A549 treated with AZD9567 at 1 μM for 4 hours (cell line): ENCODE measurements around the gene GCSH. TPM values are rescaled to one million over a fixed set of nuclear protein-coding genes. Genes with fewer than 3 reads are reported as not detected.

ENCODE experiments used
- total RNA-seq: library from RNA; stranded (reverse); fragments of 200-300 nt; extraction: Qiagen RNA extraction; gene quantifications from 5 replicates; pipeline ENCODE4 v1.2.3, GENCODE V29; 2022; ENCODE audit not compliant: insufficient read depth

Gene GCSH
- total RNA-seq, result 38.4 to 66.0 TPM (median 61.8 TPM) in 5 replicates

GRCh38 chr16:81095953-81096714, at the start of gene GCSH:
GCSH (minus strand) TSS chr16:81096395; CDS start chr16:81096278, 117 bp downstream.

GRCh38 chr16:81077076-81077940, 18.9 kb downstream of the GCSH start, which contains the start of gene C16orf46:
C16orf46 (minus strand) TSS chr16:81077238; CDS start chr16:81063955, 13,283 bp downstream.

GRCh38 chr16:81035398-81035974, 60.7 kb downstream of the GCSH start, which contains the start of gene ATMIN:
ATMIN (plus strand) TSS chr16:81035842; CDS start chr16:81035871, 29 bp downstream.

Other genes starting within 250 kb of the GCSH start
- gene CMC2, start 89.5 kb downstream of the GCSH start, total RNA-seq, result 127 to 135 TPM (median 133 TPM) in 5 replicates
- 70.1 to 87.1 TPM (median 71.1 TPM) in 5 replicates for gene CENPN, start 89.2 kb downstream of the GCSH start, total RNA-seq
- 31.1 to 35.7 TPM (median 32.0 TPM) in 5 replicates for gene ATMIN, start 60.6 kb downstream of the GCSH start, total RNA-seq
- gene C16orf46, start 19.2 kb downstream of the GCSH start, total RNA-seq, result 0.44 to 1.00 TPM (median 0.70 TPM) in 4 of 5 replicates, not detected in the other
- gene BCO1, start 142.3 kb upstream of the GCSH start, total RNA-seq, result 0.73 to 1.2 TPM (median 0.96 TPM) in 4 of 5 replicates, not detected in the other
- gene GAN, start 218.6 kb upstream of the GCSH start, total RNA-seq, result 2.2 to 3.9 TPM (median 2.7 TPM) in 5 replicates